ENCODE measurements around the gene ANXA2.
"Not testable (repeated sequence)": the region's sequence is repeated elsewhere in the genome, so short reads cannot be mapped to it uniquely, and the experiment has no call there.

ANXA2 gene

DNA sequence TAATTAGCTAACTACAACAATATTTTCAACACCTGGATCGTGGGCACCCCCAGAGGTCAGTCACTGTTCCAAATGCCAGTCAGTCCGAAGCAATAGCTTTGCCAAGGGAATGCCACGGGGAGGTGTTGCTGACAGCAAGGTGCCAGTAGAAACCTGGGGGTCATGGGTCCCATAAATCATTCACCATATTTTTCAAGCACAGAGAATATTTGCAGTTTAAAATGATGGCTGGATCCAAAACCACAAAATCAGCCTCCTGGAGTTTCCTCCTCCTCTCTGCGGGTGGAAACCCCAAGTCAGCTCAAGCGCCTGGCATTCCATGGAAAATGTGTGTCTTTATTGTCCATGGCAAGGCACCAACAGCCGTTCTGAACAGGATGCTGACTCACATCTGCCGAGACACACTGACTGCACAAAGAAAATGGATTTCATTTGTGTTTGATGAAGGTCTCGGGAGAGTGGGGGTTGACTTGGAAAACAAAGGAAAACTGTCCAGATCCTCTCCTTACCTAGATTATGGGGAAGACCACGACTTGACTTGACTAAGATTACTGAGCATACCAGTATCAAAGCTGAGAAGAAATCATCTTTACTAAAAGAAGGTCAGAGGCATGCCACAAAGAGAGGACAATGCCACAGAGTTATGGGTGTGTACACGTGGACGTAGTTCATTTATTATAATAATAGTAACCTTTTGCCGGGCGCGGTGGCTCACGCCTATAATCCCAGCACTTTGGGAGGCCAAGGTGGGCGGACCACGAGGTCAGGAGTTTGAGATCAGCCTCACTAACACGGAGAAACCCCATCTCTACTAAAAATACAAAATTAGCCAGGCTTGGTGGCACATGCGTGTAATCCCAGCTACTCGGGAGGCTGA, 26.4 kb downstream of the ANXA2 start:
- no peak for DNase-seq (ENCODE audit: low read depth, low spot score)

DNA sequence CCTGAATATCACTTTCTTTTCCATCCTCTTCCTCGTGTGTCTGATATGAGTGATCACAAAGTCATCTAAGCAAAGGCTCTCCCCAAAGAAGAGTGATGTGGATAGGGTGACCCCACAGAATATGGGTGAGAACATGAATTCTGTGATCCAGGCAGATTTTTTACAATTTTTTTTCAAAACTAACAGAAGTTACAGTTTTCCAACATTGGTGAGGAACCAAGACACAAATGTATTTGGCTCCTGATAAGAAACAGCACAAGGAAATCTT, 27.0 kb downstream of the ANXA2 start:
- no peaks in the 10 kb centered on the region for H3K4me1 ChIP-seq (ENCODE audit: control insufficient read depth, insufficient read depth, low read length)
- H3K4me3 ChIP-seq (ENCODE audit: low read length), result no peak overlapping the region
- no peak for DNase-seq (ENCODE audit: low read depth, low spot score)
- no peak overlapping the region for H3K27ac ChIP-seq (ENCODE audit: low read length)
- WGBS (ENCODE audit: insufficient coverage, insufficient read length), result no CpG with 5 or more reads among the region's 1 CpG
- H3K36me3 ChIP-seq (ENCODE audit: control insufficient read depth, insufficient read depth, low read length), result no peaks in the 10 kb centered on the region
- no peaks in the 10 kb centered on the region for H3K27me3 ChIP-seq (ENCODE audit: control insufficient read depth, insufficient read depth, low read length)
- H3K9me3 ChIP-seq (ENCODE audit: control insufficient read depth, insufficient read depth, low read length), result no peaks in the 10 kb centered on the region

More for the DNA sequence above, 26.4 kb downstream of the ANXA2 start:
- no peak overlapping the region for H3K4me3 ChIP-seq (ENCODE audit: low read length)
- H3K36me3 ChIP-seq (ENCODE audit: control insufficient read depth, insufficient read depth, low read length), result no peaks in the 10 kb centered on the region
- no peaks in the 10 kb centered on the region for H3K9me3 ChIP-seq (ENCODE audit: control insufficient read depth, insufficient read depth, low read length)
- H3K4me1 ChIP-seq (ENCODE audit: control insufficient read depth, insufficient read depth, low read length), result no peaks in the 10 kb centered on the region
- no peaks in the 10 kb centered on the region for H3K27me3 ChIP-seq (ENCODE audit: control insufficient read depth, insufficient read depth, low read length)
- no peak overlapping the region for H3K27ac ChIP-seq (ENCODE audit: low read length)
- WGBS (ENCODE audit: insufficient coverage, insufficient read length), result no CpG with 5 or more reads among the region's 20 CpGs

DNA sequence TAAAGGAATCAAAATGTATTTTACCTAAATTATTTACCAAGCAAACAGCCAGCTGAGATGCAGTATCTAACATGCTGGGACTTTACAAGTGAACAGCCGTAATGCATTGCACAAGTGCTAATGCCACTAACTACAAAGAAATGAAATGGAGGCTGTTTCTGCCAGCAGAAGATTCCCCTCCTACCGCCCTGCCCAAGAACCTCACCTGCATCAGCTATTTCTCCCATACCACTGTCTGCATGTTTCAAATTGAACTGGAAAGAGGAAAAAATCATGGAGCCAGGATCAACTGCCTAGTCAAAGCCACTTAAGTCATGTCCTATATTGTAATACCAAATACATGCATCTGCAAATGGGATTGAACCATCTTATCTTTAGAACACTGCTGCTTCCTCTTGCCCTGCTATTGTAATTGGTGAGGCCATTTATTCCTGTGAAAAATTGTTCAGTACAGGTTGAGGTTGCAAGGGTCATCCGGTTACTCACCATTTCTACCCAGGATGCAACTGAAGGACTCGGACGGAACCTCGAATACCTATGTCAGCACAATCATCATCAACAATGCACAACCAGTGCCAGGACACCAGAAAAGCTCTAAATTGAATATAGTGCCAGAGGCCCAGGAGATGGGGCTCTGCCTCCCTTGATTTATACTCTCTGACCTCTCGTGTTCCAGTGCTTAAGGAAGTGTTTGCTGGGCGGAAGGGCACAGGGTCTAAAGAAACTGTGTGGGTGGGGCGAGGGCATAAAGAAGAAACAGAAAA, 27.5 kb downstream of the ANXA2 start:
- Histone ChIP-seq H3K4me1 (ENCODE audit: control insufficient read depth, insufficient read depth, low read length) (no peaks in the 10 kb centered on the region), H3K36me3 (ENCODE audit: control insufficient read depth, insufficient read depth, low read length) (no peaks in the 10 kb centered on the region), H3K27ac (ENCODE audit: low read length) (no peak overlapping the region), H3K4me3 (ENCODE audit: low read length) (no peak overlapping the region), H3K9me3 (ENCODE audit: control insufficient read depth, insufficient read depth, low read length) (no peaks in the 10 kb centered on the region), H3K27me3 (ENCODE audit: control insufficient read depth, insufficient read depth, low read length) (no peaks in the 10 kb centered on the region)
- no peak for DNase-seq (ENCODE audit: low read depth, low spot score)
- no CpG with 5 or more reads among the region's 9 CpGs for WGBS (ENCODE audit: insufficient coverage, insufficient read length)

- H3K4me1 ChIP-seq (ENCODE audit: control insufficient read depth, insufficient read depth, low read length), result no peaks in the 10 kb centered on the region
- no peaks in the 10 kb centered on the region for H3K36me3 ChIP-seq (ENCODE audit: control insufficient read depth, insufficient read depth, low read length)
- DNase-seq (ENCODE audit: low read depth, low spot score), result no peak
- no CpG with 5 or more reads among the region's 5 CpGs for WGBS (ENCODE audit: insufficient coverage, insufficient read length)
- H3K27me3 ChIP-seq (ENCODE audit: control insufficient read depth, insufficient read depth, low read length), result no peaks in the 10 kb centered on the region
- H3K27ac ChIP-seq (ENCODE audit: low read length), result no peak overlapping the region
- H3K9me3 ChIP-seq (ENCODE audit: control insufficient read depth, insufficient read depth, low read length), result no peaks in the 10 kb centered on the region
- H3K4me3 ChIP-seq (ENCODE audit: low read length), result no peak overlapping the region
Measured at GRCh38 chr15:60369696-60370095, 28.1 kb downstream of the ANXA2 start.

GRCh38 chr15:60364612-60364924, 33.2 kb downstream of the ANXA2 start:
- H3K27me3 ChIP-seq (ENCODE audit: control insufficient read depth, insufficient read depth, low read length), result no peaks in the 10 kb centered on the region
- no CpG with 5 or more reads among the region's 2 CpGs for WGBS (ENCODE audit: insufficient coverage, insufficient read length)
- no peak overlapping the region for H3K4me3 ChIP-seq (ENCODE audit: low read length)
- no peak overlapping the region for H3K27ac ChIP-seq (ENCODE audit: low read length)
- H3K4me1 ChIP-seq (ENCODE audit: control insufficient read depth, insufficient read depth, low read length), result no peaks in the 10 kb centered on the region
- DNase-seq (ENCODE audit: low read depth, low spot score), result no peak
- H3K36me3 ChIP-seq (ENCODE audit: control insufficient read depth, insufficient read depth, low read length), result peaks cover 5% of the 10 kb centered on the region; the same call in 1 of the 2 replicates
- H3K9me3 ChIP-seq (ENCODE audit: control insufficient read depth, insufficient read depth, low read length), result no peaks in the 10 kb centered on the region

- Histone ChIP-seq H3K27ac (ENCODE audit: low read length) (no peak overlapping the region), H3K27me3 (ENCODE audit: control insufficient read depth, insufficient read depth, low read length) (no peaks in the 10 kb centered on the region), H3K4me1 (ENCODE audit: control insufficient read depth, insufficient read depth, low read length) (no peaks in the 10 kb centered on the region), H3K36me3 (ENCODE audit: control insufficient read depth, insufficient read depth, low read length) (peaks cover 5% of the 10 kb centered on the region; the same call in 1 of the 2 replicates), H3K4me3 (ENCODE audit: low read length) (no peak overlapping the region), H3K9me3 (ENCODE audit: control insufficient read depth, insufficient read depth, low read length) (no peaks in the 10 kb centered on the region)
- DNase-seq (ENCODE audit: low read depth, low spot score), result no peak
- WGBS (ENCODE audit: insufficient coverage, insufficient read length), result no CpG with 5 or more reads among the region's 17 CpGs
Measured at GRCh38 chr15:60363903-60364611, 33.7 kb downstream of the ANXA2 start.

DNA sequence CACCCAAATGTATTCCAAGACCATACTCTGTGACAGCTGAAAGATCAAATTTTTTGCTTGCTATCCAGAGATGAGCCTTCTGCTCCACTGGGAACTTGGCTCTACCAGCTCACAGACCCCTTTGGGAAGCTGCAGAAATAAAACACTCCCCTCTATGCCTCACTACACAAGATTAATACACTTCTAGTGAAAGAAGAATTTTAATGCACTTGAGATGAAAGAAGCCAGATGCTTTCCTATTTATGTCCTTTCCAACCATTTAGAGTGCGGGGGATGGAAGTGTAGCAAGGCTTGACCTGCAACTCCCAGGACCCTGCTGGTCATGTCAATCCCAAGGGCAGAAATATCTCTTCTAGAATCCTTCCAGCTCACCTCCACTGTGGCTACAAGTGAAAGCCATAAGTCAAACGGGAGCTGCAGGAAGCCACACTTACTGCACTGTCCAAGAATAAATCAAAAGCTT, 34.7 kb downstream of the ANXA2 start:
- no peak overlapping the region for H3K27ac ChIP-seq (ENCODE audit: low read length)
- DNase-seq (ENCODE audit: low read depth, low spot score), result no peak
- peaks cover 5% of the 10 kb centered on the region; the same call in 1 of the 2 replicates for H3K36me3 ChIP-seq (ENCODE audit: control insufficient read depth, insufficient read depth, low read length)
- no peak overlapping the region for H3K4me3 ChIP-seq (ENCODE audit: low read length)
- H3K27me3 ChIP-seq (ENCODE audit: control insufficient read depth, insufficient read depth, low read length), result no peaks in the 10 kb centered on the region
- no peaks in the 10 kb centered on the region for H3K9me3 ChIP-seq (ENCODE audit: control insufficient read depth, insufficient read depth, low read length)
- H3K4me1 ChIP-seq (ENCODE audit: control insufficient read depth, insufficient read depth, low read length), result no peaks in the 10 kb centered on the region
- no CpG with 5 or more reads among the region's 2 CpGs for WGBS (ENCODE audit: insufficient coverage, insufficient read length)

- WGBS (ENCODE audit: insufficient coverage, insufficient read length), result 100% methylated on average over 1 of the region's 8 CpGs
- H3K27ac ChIP-seq (ENCODE audit: low read length), result no peak overlapping the region
- H3K27me3 ChIP-seq (ENCODE audit: control insufficient read depth, insufficient read depth, low read length), result no peaks in the 10 kb centered on the region
- H3K9me3 ChIP-seq (ENCODE audit: control insufficient read depth, insufficient read depth, low read length), result no peaks in the 10 kb centered on the region
- no peak for DNase-seq (ENCODE audit: low read depth, low spot score)
- peaks cover 5% of the 10 kb centered on the region; the same call in 1 of the 2 replicates for H3K36me3 ChIP-seq (ENCODE audit: control insufficient read depth, insufficient read depth, low read length)
- no peak overlapping the region for H3K4me3 ChIP-seq (ENCODE audit: low read length)
- H3K4me1 ChIP-seq (ENCODE audit: control insufficient read depth, insufficient read depth, low read length), result no peaks in the 10 kb centered on the region
Measured at GRCh38 chr15:60362321-60363086, 35.3 kb downstream of the ANXA2 start.

- no CpG with 5 or more reads among the region's 10 CpGs for WGBS (ENCODE audit: insufficient coverage, insufficient read length)
- peak; percentile 20 for DNase-seq (ENCODE audit: low read depth, low spot score)
- not testable (repeated sequence) for H3K27me3 ChIP-seq (ENCODE audit: control insufficient read depth, insufficient read depth, low read length); H3K4me3 ChIP-seq (ENCODE audit: low read length); H3K27ac ChIP-seq (ENCODE audit: low read length); H3K4me1 ChIP-seq (ENCODE audit: control insufficient read depth, insufficient read depth, low read length); H3K36me3 ChIP-seq (ENCODE audit: control insufficient read depth, insufficient read depth, low read length); H3K9me3 ChIP-seq (ENCODE audit: control insufficient read depth, insufficient read depth, low read length)
Measured at GRCh38 chr15:60359738-60360137, 38.0 kb downstream of the ANXA2 start.
